HCT116 (cell line): Measurements from ENCODE around the gene FAM20B. TPM values are rescaled to one million over a fixed set of nuclear protein-coding genes. Genes with fewer than 3 reads are reported as not detected.

Experiments
- ATAC-seq: fragments of 200-7000 bp; cut with Tn5 transposase; 2 replicates; pipeline ENCODE4 v1.9.1; 2020; ENCODE audit warnings: mild to moderate bottlenecking, moderate library complexity
- BruUV-seq: library from RNA; stranded (reverse); fragments of 400-500 nt; replicated peaks from 2 replicates; lab custom pipeline; 2021; lab: Mats Ljungman, UMichigan
- CTCF ChIA-PET: fragments of 300-600 bp; sonication (Branson Sonifier 250); formaldehyde crosslinking; loops from one replicate; lab custom pipeline; 2021; ENCODE audit warnings: antibody characterized with exemption; lab: Charles Lee
- POLR2A ChIA-PET: fragments of 300-600, 350-600 bp; sonication (Branson Sonifier 250); formaldehyde crosslinking; loops from one replicate; lab custom pipeline; 2021; ENCODE audit warnings: antibody characterized with exemption; lab: Charles Lee
- RAD21 ChIA-PET, 2 experiments: fragments of 300-600 bp; sonication (Branson Sonifier 250); formaldehyde crosslinking; loops; one replicate each; lab custom pipeline; 2023; ENCODE audit warnings: low total read pairs in 2 of 2; ENCODE audit not compliant: uncharacterized antibody in 2 of 2, unreplicated experiment in 2 of 2, low non-redundant PET in 1 of 2; lab: Charles Lee
- DNase-seq: peaks from one replicate; pipeline ENCODE4 v3.0.0-alpha.2; 2010; ENCODE audit warnings: low read depth, low spot score
- H2AFZ ChIP-seq: fragments of 200-600 bp; shearing (Covaris generic), sonication (generic); 2 replicates; pipeline ENCODE4 v1.6.1; 2017; ENCODE audit warnings: low read depth, mixed run types, mixed read lengths, antibody characterized with exemption, low read length; ENCODE audit not compliant: poor library complexity, severe bottlenecking
- H3K27ac ChIP-seq: 2 replicates; pipeline ENCODE4 v1.5.1; 2012; ENCODE audit warnings: low read depth, low read length
- H3K27me3 ChIP-seq: fragments of 200-600 bp; sonication (generic); 2 replicates; pipeline ENCODE4 v1.6.1; 2016; ENCODE audit warnings: mixed run types, low read length, mixed read lengths; ENCODE audit not compliant: insufficient read depth
- H3K36me3 ChIP-seq, 2 experiments: fragments of 200-500 bp in 1 of 2; fragments of 200-600 bp in 1 of 2; sonication (Bioruptor generic) in 1 of 2; sonication (generic) in 1 of 2; 2 replicates each; pipeline versions ENCODE4 v1.5.1 to v1.6.1; 2014 to 2016; ENCODE audit warnings: low read length in 2 of 2, inconsistent platforms in 1 of 2, mixed read lengths in 1 of 2, mixed run types in 1 of 2; ENCODE audit not compliant: insufficient read depth in 2 of 2, control insufficient read depth in 1 of 2
- H3K4me1 ChIP-seq, 2 experiments: fragments of 200-600 bp in 1 of 2; sonication (generic) in 1 of 2; 2 replicates each; pipeline versions ENCODE4 v1.5.1 to v1.6.1; 2012 to 2017; ENCODE audit warnings: low read length in 2 of 2, inconsistent platforms in 1 of 2, mild to moderate bottlenecking in 1 of 2, mixed read lengths in 1 of 2, mixed run types in 1 of 2, moderate library complexity in 1 of 2; ENCODE audit not compliant: insufficient read depth in 2 of 2, control insufficient read depth in 1 of 2
- H3K4me2 ChIP-seq: fragments of 200-600 bp; sonication (generic); 2 replicates; pipeline ENCODE4 v1.6.1; 2017; ENCODE audit warnings: mixed run types, low read length, mixed read lengths
- H3K4me3 ChIP-seq, 2 experiments: fragments of 200-600 bp in 1 of 2; sonication (generic) in 1 of 2; replicated peaks in 1 of 2; 2 replicates each; pipeline ENCODE4 v1.5.1; 2011 to 2016; ENCODE audit warnings: low read length in 2 of 2, control low read depth in 1 of 2, low read depth in 1 of 2, mild to moderate bottlenecking in 1 of 2, mixed read lengths in 1 of 2, mixed run types in 1 of 2
- H3K79me2 ChIP-seq: fragments of 200-600 bp; sonication (generic); 2 replicates; pipeline ENCODE4 v1.6.1; 2017; ENCODE audit warnings: mild to moderate bottlenecking, mixed run types, low read length, moderate library complexity, mixed read lengths; ENCODE audit not compliant: insufficient read depth
- H3K9ac ChIP-seq: fragments of 200-600 bp; sonication (generic); 2 replicates; pipeline ENCODE4 v1.6.1; 2016; ENCODE audit warnings: low read length, mixed read lengths
- H3K9me2 ChIP-seq: fragments of 200-600 bp; sonication (generic), shearing (Covaris generic); 2 replicates; pipeline ENCODE4 v1.6.1; 2017; ENCODE audit warnings: mixed run types, mild to moderate bottlenecking, moderate library complexity; ENCODE audit not compliant: insufficient read depth
- H3K9me3 ChIP-seq, 2 experiments: fragments of 200-500 bp in 1 of 2; fragments of 200-600 bp in 1 of 2; sonication (Bioruptor generic) in 1 of 2; sonication (generic) in 1 of 2; 2 replicates each; pipeline ENCODE4 v1.6.1; 2014 to 2017; ENCODE audit warnings: low read length in 2 of 2, mixed read lengths in 2 of 2, inconsistent platforms in 1 of 2, low read depth in 1 of 2, mild to moderate bottlenecking in 1 of 2, mixed run types in 1 of 2, moderate library complexity in 1 of 2; ENCODE audit not compliant: control insufficient read depth in 1 of 2, insufficient read depth in 1 of 2
- H4K20me1 ChIP-seq: fragments of 200-600 bp; sonication (generic), shearing (Covaris generic); 2 replicates; pipeline ENCODE4 v1.6.1; 2017; ENCODE audit warnings: mixed run types, mild to moderate bottlenecking, moderate library complexity; ENCODE audit not compliant: insufficient read depth
- EGR1 ChIP-seq: IDR thresholded peaks from 2 replicates; pipeline ENCODE4 v1.6.1; 2012; ENCODE audit warnings: low read depth
- EZH2 ChIP-seq: fragments of 200-600 bp; sonication (generic); IDR thresholded peaks from 2 replicates; pipeline ENCODE4 v1.6.1; 2017; ENCODE audit warnings: antibody characterized with exemption, mixed run types
- JUND ChIP-seq: IDR thresholded peaks from 2 replicates; pipeline ENCODE4 v1.6.1; 2012
- RAD21 ChIP-seq: IDR thresholded peaks from 2 replicates; pipeline ENCODE4 v1.6.1; 2012; ENCODE audit warnings: low read depth, mild to moderate bottlenecking
- REST ChIP-seq: IDR thresholded peaks from 2 replicates; pipeline ENCODE4 v1.6.1; 2012; ENCODE audit warnings: low read depth
- SIN3A ChIP-seq: IDR thresholded peaks from 2 replicates; pipeline ENCODE4 v1.6.1; 2012; ENCODE audit warnings: low read depth
- SRF ChIP-seq: IDR thresholded peaks from 2 replicates; pipeline ENCODE4 v1.6.1; 2012; ENCODE audit warnings: low read depth
- YY1 ChIP-seq: IDR thresholded peaks from 2 replicates; pipeline ENCODE4 v1.6.1; 2011; ENCODE audit warnings: low read length, low read depth, moderate library complexity, mild to moderate bottlenecking; ENCODE audit not compliant: insufficient replicate concordance; ENCODE audit errors: extremely low read depth
- intact Hi-C: fragments of 100-400 bp; cut with micrococcal nuclease; formaldehyde crosslinking; loops from 2 replicates; pipeline ENCODE4 v1.10.0; 2022
- total RNA-seq: library from RNA; stranded (reverse); gene quantifications from one replicate; pipeline ENCODE4 v1.2.1, GENCODE V29; 2021; ENCODE audit not compliant: unreplicated experiment
- TF ChIP-seq, protein P1 (sequence below): IDR thresholded peaks from 2 replicates; pipeline ENCODE4 v1.6.1; 2011; ENCODE audit warnings: mild to moderate bottlenecking, low read length, moderate library complexity; ENCODE audit not compliant: insufficient replicate concordance; ENCODE audit errors: extremely low read depth
- TF ChIP-seq, protein P2 (sequence below), 3 experiments: fragments of 200-600 bp in 1 of 3; sonication (generic) in 1 of 3; IDR thresholded peaks in 2 of 3; conservative IDR thresholded peaks in 1 of 3; 2 replicates each; pipeline ENCODE4 v1.5.1; 2012 to 2017; ENCODE audit warnings: low read depth in 2 of 3, low read length in 2 of 3, antibody characterized with exemption in 1 of 3, borderline replicate concordance in 1 of 3, control low read depth in 1 of 3, mild to moderate bottlenecking in 1 of 3, mixed read lengths in 1 of 3, mixed run types in 1 of 3, moderate library complexity in 1 of 3; ENCODE audit not compliant: insufficient read depth in 1 of 3
- TF ChIP-seq, protein P3 (sequence below): IDR thresholded peaks from 2 replicates; pipeline ENCODE4 v1.6.1; 2012

Gene FAM20B
- total RNA-seq, 1 experiment from 2014 or later, result 36.7 TPM

DNA sequence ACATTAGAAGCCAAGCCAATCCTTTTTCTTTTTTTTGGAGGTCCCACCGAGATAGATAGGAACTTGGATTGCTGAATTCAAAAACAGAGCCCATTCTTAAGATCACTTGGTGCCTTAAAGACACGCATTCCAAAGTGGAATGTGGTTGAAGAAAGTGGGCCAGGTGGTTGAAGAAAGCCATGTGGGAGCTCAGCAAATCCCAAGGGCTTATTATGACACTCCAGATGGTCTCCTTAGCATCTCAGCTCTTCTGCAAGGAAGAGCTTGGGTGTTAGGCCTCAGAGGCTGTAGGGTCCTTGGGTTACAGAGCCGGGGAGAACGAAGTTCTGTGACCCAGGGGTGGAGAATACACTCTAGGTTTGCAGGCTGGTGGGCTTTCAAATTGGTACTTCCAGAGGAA lies 69.7 kb downstream of the FAM20B start (continued):
- TF ChIP-seq, protein P1, sequence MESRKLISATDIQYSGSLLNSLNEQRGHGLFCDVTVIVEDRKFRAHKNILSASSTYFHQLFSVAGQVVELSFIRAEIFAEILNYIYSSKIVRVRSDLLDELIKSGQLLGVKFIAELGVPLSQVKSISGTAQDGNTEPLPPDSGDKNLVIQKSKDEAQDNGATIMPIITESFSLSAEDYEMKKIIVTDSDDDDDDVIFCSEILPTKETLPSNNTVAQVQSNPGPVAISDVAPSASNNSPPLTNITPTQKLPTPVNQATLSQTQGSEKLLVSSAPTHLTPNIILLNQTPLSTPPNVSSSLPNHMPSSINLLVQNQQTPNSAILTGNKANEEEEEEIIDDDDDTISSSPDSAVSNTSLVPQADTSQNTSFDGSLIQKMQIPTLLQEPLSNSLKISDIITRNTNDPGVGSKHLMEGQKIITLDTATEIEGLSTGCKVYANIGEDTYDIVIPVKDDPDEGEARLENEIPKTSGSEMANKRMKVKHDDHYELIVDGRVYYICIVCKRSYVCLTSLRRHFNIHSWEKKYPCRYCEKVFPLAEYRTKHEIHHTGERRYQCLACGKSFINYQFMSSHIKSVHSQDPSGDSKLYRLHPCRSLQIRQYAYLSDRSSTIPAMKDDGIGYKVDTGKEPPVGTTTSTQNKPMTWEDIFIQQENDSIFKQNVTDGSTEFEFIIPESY, result no peak

GRCh38 chr1:179095924-179096323 lies 70.2 kb downstream of the FAM20B start:
- TF ChIP-seq SIN3A (no peak), YY1 (no peak), SRF (no peak), RAD21 (no peak), JUND (no peak), REST (no peak), EZH2 (no peak), EGR1 (no peak)
- TF ChIP-seq, protein P2, sequence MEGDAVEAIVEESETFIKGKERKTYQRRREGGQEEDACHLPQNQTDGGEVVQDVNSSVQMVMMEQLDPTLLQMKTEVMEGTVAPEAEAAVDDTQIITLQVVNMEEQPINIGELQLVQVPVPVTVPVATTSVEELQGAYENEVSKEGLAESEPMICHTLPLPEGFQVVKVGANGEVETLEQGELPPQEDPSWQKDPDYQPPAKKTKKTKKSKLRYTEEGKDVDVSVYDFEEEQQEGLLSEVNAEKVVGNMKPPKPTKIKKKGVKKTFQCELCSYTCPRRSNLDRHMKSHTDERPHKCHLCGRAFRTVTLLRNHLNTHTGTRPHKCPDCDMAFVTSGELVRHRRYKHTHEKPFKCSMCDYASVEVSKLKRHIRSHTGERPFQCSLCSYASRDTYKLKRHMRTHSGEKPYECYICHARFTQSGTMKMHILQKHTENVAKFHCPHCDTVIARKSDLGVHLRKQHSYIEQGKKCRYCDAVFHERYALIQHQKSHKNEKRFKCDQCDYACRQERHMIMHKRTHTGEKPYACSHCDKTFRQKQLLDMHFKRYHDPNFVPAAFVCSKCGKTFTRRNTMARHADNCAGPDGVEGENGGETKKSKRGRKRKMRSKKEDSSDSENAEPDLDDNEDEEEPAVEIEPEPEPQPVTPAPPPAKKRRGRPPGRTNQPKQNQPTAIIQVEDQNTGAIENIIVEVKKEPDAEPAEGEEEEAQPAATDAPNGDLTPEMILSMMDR (IDR thresholded peaks at IDR 0.05 in 2 of 3, conservative IDR thresholded peaks at IDR 0.05 in 1 of 3; ENCODE audit: borderline replicate concordance in 1 of 3, insufficient read depth in 1 of 3, low read depth in 2 of 3, low read length in 2 of 3), result no peak
- TF ChIP-seq, protein P3, sequence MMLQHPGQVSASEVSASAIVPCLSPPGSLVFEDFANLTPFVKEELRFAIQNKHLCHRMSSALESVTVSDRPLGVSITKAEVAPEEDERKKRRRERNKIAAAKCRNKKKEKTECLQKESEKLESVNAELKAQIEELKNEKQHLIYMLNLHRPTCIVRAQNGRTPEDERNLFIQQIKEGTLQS, result no peak
- intact Hi-C loops, result no loop called here
- DNase-seq, result no peak
- Histone ChIP-seq H3K4me2 (no peak overlapping the region), H3K9ac (no peak overlapping the region), H3K9me2 (no peaks in the 10 kb centered on the region), H3K27ac (no peak overlapping the region), H3K36me3 (peaks cover 2 to 29% of the 10 kb centered on the region in 2 experiments; a peak in 3 of 4 replicates), H3K4me1 (no peaks in the 10 kb centered on the region), H4K20me1 (no peaks in the 10 kb centered on the region), H3K79me2 (no peaks in the 10 kb centered on the region), H3K9me3 (no peaks in the 10 kb centered on the region), H3K4me3 (no peak overlapping the region), H2AFZ (no peak overlapping the region), H3K27me3 (no peaks in the 10 kb centered on the region)
- ChIA-PET CTCF (no interaction called here), POLR2A (no interaction called here), RAD21 (no interaction called here)
- ATAC-seq, result no peak
- no TSS peak for BruUV-seq
